ENCODE data around the gene ILDR1.

Gene ILDR1

GRCh38 chr3:121979246-121979645, 42.8 kb downstream of the ILDR1 start:
- TF ChIP-seq FOXP2 (optimal IDR thresholded peaks at IDR 0.05; ENCODE audit: borderline replicate concordance, extremely low read depth, extremely low read length, insufficient read depth) (no peak), POLR2AphosphoS5 (IDR thresholded peaks at IDR 0.05; ENCODE audit: low read depth, low read length) (no peak), TAF1 (IDR thresholded peaks at IDR 0.05; ENCODE audit: borderline replicate concordance, insufficient read depth, low read length) (no peak), SIN3A (IDR thresholded peaks at IDR 0.05; ENCODE audit: borderline replicate concordance, insufficient read depth, low read length) (no peak)
- TF ChIP-seq, protein P1, sequence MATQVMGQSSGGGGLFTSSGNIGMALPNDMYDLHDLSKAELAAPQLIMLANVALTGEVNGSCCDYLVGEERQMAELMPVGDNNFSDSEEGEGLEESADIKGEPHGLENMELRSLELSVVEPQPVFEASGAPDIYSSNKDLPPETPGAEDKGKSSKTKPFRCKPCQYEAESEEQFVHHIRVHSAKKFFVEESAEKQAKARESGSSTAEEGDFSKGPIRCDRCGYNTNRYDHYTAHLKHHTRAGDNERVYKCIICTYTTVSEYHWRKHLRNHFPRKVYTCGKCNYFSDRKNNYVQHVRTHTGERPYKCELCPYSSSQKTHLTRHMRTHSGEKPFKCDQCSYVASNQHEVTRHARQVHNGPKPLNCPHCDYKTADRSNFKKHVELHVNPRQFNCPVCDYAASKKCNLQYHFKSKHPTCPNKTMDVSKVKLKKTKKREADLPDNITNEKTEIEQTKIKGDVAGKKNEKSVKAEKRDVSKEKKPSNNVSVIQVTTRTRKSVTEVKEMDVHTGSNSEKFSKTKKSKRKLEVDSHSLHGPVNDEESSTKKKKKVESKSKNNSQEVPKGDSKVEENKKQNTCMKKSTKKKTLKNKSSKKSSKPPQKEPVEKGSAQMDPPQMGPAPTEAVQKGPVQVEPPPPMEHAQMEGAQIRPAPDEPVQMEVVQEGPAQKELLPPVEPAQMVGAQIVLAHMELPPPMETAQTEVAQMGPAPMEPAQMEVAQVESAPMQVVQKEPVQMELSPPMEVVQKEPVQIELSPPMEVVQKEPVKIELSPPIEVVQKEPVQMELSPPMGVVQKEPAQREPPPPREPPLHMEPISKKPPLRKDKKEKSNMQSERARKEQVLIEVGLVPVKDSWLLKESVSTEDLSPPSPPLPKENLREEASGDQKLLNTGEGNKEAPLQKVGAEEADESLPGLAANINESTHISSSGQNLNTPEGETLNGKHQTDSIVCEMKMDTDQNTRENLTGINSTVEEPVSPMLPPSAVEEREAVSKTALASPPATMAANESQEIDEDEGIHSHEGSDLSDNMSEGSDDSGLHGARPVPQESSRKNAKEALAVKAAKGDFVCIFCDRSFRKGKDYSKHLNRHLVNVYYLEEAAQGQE (IDR thresholded peaks at IDR 0.05; ENCODE audit: insufficient read depth in 1 of 2, low read depth in 2 of 2, low read length in 2 of 2), result no peak

- TF ChIP-seq, protein P1 (IDR thresholded peaks at IDR 0.05; ENCODE audit: insufficient read depth in 1 of 2, low read depth in 2 of 2, low read length in 2 of 2), result no peak
Observed at GRCh38 chr3:121976727-121977126, 45.3 kb downstream of the ILDR1 start.

- TF ChIP-seq SIN3A (IDR thresholded peaks at IDR 0.05; ENCODE audit: borderline replicate concordance, insufficient read depth, low read length) (no peak), TAF1 (IDR thresholded peaks at IDR 0.05; ENCODE audit: borderline replicate concordance, insufficient read depth, low read length) (no peak), POLR2AphosphoS5 (IDR thresholded peaks at IDR 0.05; ENCODE audit: low read depth, low read length) (no peak), FOXP2 (optimal IDR thresholded peaks at IDR 0.05; ENCODE audit: borderline replicate concordance, extremely low read depth, extremely low read length, insufficient read depth) (no peak)
- TF ChIP-seq, protein P1 (IDR thresholded peaks at IDR 0.05; ENCODE audit: insufficient read depth in 1 of 2, low read depth in 2 of 2, low read length in 2 of 2), result no peak
Observed at GRCh38 chr3:121975702-121976302, 46.2 kb downstream of the ILDR1 start.

DNA sequence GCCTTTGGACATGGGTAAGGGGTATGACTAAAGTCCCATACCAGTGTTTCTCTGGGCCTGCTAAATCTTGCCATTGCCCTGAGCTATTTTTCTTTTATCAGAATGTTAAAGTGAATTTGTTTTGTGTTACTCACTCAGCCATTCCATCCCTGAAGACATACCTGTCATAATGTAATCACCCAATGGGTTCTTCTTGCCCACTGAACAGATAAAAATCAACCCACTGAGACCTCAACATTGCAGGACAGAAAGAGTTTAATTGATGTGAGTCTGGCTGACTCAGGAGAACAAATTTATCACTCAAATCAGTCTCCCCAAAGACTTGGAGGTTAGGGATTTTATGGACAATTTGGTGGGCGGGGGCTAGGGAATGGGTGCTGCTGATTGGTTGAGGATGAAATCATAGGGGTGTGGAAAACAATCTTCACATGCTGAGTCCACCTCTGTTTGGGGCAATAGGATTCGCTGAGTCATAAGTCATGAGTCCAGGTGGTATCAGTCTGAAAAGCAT, 47.4 kb downstream of the ILDR1 start:
- TF ChIP-seq POLR2AphosphoS5 (IDR thresholded peaks at IDR 0.05; ENCODE audit: low read depth, low read length) (no peak), FOXP2 (optimal IDR thresholded peaks at IDR 0.05; ENCODE audit: borderline replicate concordance, extremely low read depth, extremely low read length, insufficient read depth) (no peak), TAF1 (IDR thresholded peaks at IDR 0.05; ENCODE audit: borderline replicate concordance, insufficient read depth, low read length) (no peak), SIN3A (IDR thresholded peaks at IDR 0.05; ENCODE audit: borderline replicate concordance, insufficient read depth, low read length) (no peak)
- TF ChIP-seq, protein P1 (IDR thresholded peaks at IDR 0.05; ENCODE audit: insufficient read depth in 1 of 2, low read depth in 2 of 2, low read length in 2 of 2), result no peak

DNA sequence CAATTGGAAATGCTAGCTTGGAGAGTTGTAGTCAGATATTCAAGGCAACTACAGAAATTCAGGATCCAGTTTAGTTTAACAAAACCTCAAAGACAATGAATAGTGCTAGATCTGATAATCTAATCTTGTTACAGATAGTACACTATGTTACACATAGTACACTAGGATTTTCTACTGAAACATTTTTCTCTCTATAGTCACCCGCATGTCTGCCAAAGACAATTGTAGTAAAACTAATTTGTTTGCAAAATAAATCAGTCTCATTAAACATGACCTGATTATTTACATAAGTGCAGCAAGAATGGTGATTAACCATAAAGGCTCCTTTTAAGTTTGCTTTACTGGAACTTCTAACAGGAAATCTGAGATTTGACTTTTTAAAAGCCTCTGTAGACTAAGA, 52.0 kb downstream of the ILDR1 start:
- no peak for TF ChIP-seq POLR2AphosphoS5 (IDR thresholded peaks at IDR 0.05; ENCODE audit: low read depth, low read length)
- no peak for TF ChIP-seq TAF1 (IDR thresholded peaks at IDR 0.05; ENCODE audit: borderline replicate concordance, insufficient read depth, low read length)
- TF ChIP-seq, protein P1 (IDR thresholded peaks at IDR 0.05; ENCODE audit: insufficient read depth in 1 of 2, low read depth in 2 of 2, low read length in 2 of 2), result no peak
- no peak for TF ChIP-seq SIN3A (IDR thresholded peaks at IDR 0.05; ENCODE audit: borderline replicate concordance, insufficient read depth, low read length)
- TF ChIP-seq FOXP2 (optimal IDR thresholded peaks at IDR 0.05; ENCODE audit: borderline replicate concordance, extremely low read depth, extremely low read length, insufficient read depth), result no peak

Measured in PFSK-1 (cell line).